Activated CD4-positive, CD25-positive, alpha-beta regulatory T cell (primary cell): ENCODE data around the gene TRANK1.
"Not testable (repeated sequence)": the region's sequence is repeated elsewhere in the genome, so short reads cannot be mapped to it uniquely, and the experiment has no call there.

ENCODE experiments used
- DNase-seq, 4 experiments: peaks; one replicate each; lab custom pipeline; 2025; lab: John Stamatoyannopoulos, UW

The TRANK1 gene

DNA sequence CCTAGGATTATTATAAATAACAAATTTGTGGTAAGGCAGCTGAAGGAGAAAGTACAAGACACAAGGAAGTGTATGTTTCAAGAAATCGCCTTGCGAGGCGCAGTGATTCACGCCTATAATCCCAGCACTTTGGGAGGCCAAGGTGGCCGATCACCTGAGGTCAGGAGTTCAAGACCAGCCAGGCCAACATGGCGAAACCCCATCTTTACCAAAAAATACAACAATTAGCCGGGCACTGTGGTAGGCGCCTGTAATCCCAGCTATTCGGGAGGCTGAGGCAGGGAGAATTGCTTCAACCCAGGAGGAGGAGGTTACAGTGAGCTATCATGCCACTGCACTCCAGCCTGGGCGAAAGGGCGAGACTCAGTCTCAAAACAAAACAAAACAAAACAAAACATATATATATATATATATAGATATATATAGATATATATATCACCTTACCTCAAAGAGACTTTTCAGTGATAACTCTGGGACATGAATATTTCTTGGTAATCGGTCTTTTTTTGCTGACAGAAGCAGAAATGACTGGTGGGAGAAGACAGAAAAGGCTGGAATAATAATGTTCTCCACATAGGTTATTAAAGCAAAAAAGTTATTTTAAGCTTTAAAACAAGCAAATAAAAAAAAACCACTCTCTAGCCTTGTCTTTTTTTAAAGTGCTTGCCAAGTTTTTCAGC lies 52.3 kb downstream of the TRANK1 start:
- DNase-seq: no peak

- no peak for DNase-seq
Observed at GRCh38 chr3:36891701-36892160, 53.1 kb downstream of the TRANK1 start.

DNA sequence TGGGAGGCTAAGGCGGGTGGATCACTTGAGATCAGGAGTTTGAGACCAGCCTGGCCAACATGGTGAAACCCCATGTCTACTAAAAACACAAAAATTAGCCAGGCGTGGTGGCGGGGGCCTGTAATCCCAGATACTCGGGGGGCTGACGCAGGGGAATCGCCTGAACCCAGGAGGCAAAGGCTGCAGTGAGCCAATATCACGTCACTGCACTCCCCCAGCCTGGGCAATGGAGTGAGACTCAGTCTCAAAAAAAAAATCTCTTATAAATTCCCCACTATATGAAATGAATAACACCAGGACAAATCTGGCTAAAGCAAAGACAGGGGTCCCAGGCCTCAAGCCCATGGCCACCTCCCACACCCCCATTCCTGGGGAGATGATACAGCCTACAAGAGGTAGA lies 53.8 kb downstream of the TRANK1 start:
- DNase-seq: not testable (repeated sequence)

DNA sequence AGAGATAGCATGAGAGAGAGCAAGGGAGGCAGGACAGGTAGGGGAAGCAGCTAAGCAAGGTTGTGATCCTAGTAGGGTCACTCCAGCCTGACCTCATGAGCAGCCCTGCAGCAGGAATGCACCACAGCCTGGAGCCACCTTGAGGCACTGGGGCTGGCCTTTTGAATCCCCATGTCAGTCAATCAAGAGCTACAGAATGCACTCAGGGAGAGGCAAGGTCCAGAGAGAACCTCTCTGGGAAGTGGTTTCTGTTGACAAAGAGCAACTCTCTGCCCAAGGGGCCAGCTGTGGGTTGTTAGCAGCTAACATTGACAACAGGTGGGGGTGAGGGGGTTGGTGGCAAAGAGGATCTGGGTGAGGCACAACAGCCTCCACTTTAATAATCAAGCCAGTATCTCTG lies 54.6 kb downstream of the TRANK1 start:
- DNase-seq: no peak

DNA sequence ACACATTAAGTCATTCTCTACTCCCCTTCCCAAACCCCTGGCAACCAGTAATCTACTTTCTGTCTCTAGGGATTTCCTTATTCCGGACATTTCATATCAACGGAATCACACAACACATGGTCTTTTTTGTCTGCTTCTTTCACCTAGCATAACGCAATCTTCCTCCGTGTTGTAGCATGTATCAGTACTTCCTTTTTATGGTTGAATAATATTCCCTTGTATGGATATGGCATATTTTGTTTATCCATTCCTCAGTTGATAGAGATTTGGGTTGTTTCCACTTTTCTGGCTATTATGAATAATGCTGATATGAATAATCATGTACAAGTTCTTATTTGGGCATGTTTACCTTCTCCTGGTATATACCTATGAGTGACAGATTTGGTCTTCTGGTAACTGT lies 63.1 kb downstream of the TRANK1 start:
- DNase-seq: no peak

GRCh38 chr3:36879842-36880241 lies 65.0 kb downstream of the TRANK1 start:
- DNase-seq: not testable (repeated sequence)

DNA sequence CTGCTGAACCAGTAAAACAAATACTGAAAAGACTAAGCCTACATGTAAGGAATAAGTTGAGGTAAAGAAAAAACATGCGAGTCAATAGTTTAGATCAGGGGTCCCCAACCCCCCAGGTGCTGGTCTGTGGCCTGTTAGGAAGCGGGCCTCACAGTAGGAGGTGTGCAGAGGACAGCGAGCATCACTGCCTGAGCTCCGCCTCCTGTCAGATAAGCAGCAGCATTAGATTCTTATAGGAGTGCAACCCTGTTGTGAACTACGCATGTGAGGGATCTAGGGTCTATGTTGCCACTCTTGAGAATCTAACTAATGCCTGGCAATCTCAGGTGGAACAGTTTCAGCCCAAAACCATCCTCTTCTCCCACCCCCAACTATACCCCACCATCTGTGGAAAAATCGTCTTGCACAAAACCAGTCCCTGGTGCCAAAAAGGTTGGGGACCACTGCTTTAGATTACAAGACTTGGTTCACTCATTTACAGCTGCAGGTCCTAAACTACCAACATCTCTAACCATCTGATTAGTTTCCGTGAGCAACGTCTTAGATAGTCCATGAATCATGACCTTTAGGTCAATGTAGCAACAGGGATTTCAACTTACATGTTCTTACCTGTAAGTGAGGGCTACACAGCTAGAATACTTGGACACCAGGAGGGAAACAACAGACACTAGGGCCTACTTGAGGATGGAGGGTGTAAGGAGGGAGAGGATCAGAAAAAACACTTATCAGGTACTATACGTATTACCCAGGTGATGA lies 66.7 kb downstream of the TRANK1 start:
- DNase-seq: no peak

GRCh38 chr3:36876181-36876936 lies 68.5 kb downstream of the TRANK1 start:
- no peak for DNase-seq

- DNase-seq: no peak
Observed at GRCh38 chr3:36875397-36875796, 69.5 kb downstream of the TRANK1 start.

DNA sequence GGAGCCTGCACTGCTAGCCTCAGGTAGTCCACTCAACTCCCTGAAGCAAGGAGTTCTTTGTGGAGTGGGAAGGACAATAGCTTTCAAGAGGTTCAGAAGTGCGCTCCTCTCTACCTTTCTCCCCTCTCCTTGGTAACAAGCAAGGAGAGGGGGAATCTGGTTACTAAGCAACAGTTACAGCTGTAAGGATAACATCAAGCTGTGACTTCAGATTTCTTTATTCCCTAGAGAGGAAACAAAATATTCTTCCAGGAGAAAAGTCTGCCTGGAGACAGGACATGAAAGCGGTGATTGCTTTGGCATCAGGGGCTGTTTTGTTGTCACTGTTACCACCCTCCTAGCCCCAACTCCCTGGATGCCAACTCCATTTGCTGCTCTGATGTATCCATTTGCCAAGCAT lies 70.4 kb downstream of the TRANK1 start:
- DNase-seq: no peak

- DNase-seq: no peak
Observed at GRCh38 chr3:36871379-36872126, 73.3 kb downstream of the TRANK1 start.

DNA sequence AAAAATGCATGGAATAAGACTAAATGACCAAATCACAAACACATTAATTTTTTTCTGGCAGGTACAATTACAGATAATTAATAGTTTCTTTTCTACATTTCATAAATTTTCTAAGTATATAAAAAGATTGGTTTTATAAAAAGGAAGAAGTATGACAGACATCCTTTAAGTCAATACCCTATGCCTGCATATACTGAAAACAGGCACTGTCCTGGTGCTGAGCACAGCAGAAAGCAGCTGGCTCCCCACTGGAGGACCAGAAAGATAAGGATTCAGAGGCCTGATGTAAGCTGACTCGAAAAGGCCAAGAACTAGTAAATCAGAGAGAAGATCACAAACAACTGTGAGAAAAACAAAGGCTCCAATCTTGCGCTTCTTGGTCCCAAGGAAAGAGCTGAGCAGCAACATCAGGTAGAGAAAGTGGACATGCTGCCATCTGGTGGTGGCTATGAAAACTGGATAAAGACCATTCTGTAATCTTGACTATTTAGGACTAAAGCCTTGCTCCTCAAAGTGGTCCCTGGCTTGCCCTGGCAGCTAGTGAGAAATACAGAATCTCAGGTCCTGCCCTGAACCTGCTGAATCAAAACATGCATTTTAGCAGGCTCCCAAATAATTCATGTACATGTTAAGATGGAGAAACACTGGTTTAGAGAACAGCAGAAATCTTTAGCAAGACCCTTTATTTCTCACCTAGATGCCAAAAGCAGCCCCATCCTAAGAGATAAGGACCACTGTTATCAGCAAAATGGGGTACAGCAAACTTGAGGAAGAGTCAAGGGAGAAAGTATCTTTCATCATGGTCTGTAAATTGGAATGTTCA lies 76.0 kb downstream of the TRANK1 start:
- peak in 3 of 4 experiments; percentile 4 to 10 (median 8) for DNase-seq

DNA sequence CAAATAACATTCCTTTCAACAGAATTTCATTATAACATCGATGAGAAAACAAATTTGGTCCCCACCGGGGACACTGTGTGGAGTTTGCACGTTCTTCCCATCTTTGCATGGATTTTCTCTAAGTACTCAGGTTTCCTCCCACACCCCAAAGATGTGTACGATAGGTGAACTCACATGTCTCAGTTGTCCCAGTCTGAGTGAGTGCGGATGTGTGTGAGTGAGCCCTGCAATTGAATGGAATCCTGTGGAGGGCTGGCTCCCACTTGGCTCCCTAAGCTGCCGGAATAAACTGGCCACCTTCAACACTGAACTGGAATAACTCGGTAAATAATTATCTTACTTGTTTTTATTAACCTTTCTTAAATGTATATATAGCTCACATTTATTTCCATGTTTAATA lies 77.0 kb downstream of the TRANK1 start:
- DNase-seq: no peak

DNA sequence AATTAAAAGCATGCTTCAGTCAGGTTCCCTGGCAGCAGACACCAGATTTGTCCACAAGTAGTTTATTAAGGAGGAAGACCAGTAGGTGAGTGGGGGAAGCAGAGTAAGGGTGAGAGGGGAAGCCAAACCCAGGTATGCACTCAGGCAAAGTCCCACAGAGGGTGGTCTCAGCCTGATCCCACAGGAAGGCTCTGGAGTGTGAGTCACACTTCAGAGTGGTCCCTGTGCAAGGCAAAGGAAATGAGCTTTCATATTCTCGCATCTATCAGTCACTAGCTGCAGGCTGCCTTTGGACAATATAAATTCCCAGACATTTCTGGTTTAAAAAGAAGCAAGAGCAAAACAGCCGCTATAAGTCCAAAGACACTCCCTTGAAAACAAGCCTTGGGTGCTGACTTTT lies 78.5 kb downstream of the TRANK1 start:
- no peak for DNase-seq

DNA sequence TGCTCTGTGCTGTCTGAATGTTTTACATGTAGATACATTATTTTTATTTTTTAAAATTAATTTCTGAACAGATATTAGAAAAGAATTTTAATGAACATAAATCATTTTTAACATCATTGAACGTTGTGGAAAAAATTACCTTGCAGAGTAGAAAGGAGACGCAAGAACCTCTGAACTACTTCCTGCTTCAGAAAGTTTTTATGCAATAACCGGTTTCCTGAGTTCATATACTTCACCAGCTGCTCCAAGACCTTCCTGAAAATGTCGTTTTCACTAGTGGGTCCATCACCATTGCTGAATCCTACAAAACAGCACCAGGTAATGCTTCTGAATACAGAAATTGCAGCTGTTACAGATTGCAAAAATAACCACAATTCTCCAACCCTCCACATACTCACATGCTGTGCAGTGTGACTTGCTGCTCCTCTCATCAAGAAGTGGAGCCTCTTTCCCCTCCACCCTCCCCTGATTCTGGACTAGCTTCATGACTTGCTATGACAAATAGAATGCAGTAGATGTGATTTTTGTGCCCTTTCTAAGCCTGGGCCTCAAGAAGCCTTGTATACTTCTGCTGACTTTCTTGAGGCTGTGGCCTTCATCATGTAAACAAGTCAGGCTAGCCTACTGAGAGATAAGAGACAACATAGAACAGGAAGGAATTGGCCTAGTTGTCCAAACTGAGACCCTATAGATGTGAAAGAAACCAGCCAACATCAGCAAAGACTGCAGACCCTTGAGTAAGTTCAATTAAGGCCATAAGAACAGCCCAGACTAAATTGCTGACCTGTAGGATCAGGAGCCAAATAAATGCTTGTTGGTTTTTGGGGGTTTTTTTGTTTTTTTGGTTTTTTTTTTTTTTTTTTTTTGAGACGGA lies 80.4 kb downstream of the TRANK1 start:
- no peak for DNase-seq

GRCh38 chr3:36862076-36862755 lies 82.6 kb downstream of the TRANK1 start:
- no peak for DNase-seq

- DNase-seq: no peak
Observed at GRCh38 chr3:36859494-36859893, 85.4 kb downstream of the TRANK1 start.

DNA sequence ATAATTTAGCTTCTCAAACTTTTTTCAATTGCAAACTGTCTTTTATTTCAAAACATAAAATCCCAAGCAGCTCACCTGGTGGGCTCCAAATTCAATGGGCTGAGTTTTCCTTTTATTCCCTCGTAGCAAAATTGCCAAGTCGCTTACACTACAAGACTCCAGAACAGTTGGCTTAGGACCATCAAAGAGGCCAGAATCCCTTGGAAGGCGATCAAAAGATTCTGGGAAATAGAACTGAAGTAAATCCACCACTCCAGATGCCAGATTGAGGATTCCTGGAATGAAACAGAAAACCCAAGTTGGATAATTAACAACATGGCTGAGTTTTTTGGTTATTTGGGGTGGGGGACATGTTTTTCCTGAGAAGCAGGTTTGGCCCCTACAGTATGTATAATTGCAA lies 92.8 kb downstream of the TRANK1 start:
- no peak for DNase-seq

DNA sequence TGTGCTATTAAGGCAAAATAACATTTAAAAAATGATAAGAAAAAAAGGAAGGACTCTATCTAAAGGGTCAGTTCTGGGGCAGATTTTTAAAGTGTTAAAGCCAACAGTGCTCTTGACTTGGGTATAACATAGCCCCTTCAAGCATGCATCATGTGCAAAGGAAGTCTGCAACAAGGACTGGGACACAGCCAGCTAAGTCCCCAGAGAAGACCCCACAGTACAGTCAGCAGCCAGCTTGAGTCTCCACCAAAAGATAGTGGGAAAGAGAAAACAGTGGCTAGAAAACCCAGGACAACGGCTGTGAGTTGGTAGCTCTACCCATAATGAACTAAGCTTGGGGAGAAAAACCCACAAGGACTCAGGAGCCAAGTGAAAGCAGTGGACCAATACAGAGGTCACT lies 94.1 kb downstream of the TRANK1 start:
- no peak for DNase-seq

DNA sequence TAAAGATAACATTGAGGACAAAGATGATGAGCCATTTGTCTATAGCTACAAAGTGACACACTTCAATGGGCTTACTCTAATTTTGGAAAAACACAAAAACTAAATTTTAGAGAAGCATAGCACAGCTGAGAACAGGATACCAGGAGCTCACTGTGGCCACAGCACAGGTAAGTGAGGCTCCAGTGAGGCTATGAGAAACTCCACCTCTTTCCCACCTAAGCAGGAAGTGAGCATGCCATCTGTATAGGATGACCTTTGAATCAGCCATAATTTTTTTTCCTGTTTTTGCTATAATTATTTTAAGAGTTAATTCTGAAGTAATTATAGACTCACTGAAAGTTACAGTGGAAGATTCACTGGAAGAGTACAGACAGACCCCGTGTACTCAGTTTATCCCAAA lies 98.4 kb downstream of the TRANK1 start:
- no peak for DNase-seq
